ENCODE measurements around the gene LMLN.

GRCh38 chr3:197963019-197963637 is 3.1 kb downstream of the LMLN start:
- TF ChIP-seq, protein P1, sequence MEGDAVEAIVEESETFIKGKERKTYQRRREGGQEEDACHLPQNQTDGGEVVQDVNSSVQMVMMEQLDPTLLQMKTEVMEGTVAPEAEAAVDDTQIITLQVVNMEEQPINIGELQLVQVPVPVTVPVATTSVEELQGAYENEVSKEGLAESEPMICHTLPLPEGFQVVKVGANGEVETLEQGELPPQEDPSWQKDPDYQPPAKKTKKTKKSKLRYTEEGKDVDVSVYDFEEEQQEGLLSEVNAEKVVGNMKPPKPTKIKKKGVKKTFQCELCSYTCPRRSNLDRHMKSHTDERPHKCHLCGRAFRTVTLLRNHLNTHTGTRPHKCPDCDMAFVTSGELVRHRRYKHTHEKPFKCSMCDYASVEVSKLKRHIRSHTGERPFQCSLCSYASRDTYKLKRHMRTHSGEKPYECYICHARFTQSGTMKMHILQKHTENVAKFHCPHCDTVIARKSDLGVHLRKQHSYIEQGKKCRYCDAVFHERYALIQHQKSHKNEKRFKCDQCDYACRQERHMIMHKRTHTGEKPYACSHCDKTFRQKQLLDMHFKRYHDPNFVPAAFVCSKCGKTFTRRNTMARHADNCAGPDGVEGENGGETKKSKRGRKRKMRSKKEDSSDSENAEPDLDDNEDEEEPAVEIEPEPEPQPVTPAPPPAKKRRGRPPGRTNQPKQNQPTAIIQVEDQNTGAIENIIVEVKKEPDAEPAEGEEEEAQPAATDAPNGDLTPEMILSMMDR (conservative IDR thresholded peaks at IDR 0.05; ENCODE audit: low read depth, low read length): no peak
- no peak for TF ChIP-seq EZH2 (IDR thresholded peaks at IDR 0.05; ENCODE audit: borderline replicate concordance, low read depth, low read length, poor library complexity, severe bottlenecking)

All from A673 (cell line).